ENCODE results near the gene PIK3C2G. TPM values are rescaled to one million over a fixed set of nuclear protein-coding genes. Genes with fewer than 3 reads are reported as not detected.

PIK3C2G gene
- total and polyA plus RNA-seq, 8 donors = 0.29 to 191 (median 48.7) TPM

DNA sequence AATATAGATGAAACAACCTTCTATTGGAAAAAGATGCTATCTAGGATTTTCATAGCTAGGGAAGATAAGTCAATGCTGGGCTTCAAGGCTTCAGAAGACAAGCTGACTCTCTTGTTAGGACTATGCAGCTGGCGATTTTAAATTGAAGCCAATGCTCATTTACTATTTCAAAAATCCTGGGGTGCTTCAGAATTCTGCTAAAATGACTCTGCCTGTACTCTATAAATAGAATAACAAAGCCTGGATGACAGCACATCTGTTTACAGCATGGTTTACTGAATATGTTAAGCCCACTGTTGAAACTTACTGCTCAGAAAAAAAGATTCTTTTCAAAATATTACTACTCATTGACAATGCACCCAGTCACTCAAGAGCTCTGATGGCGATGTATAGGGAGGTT, 155.1 kb downstream of the PIK3C2G start:
- TF ChIP-seq EP300 (IDR thresholded peaks at IDR 0.05) = no peak
- TF ChIP-seq POLR2A (IDR thresholded peaks at IDR 0.05) = no peak
- TF ChIP-seq, protein P1, sequence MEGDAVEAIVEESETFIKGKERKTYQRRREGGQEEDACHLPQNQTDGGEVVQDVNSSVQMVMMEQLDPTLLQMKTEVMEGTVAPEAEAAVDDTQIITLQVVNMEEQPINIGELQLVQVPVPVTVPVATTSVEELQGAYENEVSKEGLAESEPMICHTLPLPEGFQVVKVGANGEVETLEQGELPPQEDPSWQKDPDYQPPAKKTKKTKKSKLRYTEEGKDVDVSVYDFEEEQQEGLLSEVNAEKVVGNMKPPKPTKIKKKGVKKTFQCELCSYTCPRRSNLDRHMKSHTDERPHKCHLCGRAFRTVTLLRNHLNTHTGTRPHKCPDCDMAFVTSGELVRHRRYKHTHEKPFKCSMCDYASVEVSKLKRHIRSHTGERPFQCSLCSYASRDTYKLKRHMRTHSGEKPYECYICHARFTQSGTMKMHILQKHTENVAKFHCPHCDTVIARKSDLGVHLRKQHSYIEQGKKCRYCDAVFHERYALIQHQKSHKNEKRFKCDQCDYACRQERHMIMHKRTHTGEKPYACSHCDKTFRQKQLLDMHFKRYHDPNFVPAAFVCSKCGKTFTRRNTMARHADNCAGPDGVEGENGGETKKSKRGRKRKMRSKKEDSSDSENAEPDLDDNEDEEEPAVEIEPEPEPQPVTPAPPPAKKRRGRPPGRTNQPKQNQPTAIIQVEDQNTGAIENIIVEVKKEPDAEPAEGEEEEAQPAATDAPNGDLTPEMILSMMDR (IDR thresholded peaks at IDR 0.05) = no peak
- TF ChIP-seq POLR2AphosphoS5 (IDR thresholded peaks at IDR 0.05) = no peak
- no peaks in the 10 kb centered on the region for H3K9me3 ChIP-seq
- no peak overlapping the region for H3K27ac ChIP-seq
- no peak overlapping the region for H3K4me3 ChIP-seq
- no peaks in the 10 kb centered on the region for H3K4me1 ChIP-seq
- no peak for DNase-seq
- no peaks in the 10 kb centered on the region for H3K27me3 ChIP-seq
- WGBS, 5 donors = 78 to 90% (median 87%) methylated on average over 2 of the region's 2 CpGs
- no peaks in the 10 kb centered on the region for H3K36me3 ChIP-seq
- intact Hi-C loops (cut with DNase I; ENCODE audit: low total_unique reads) = no loop called here

DNA sequence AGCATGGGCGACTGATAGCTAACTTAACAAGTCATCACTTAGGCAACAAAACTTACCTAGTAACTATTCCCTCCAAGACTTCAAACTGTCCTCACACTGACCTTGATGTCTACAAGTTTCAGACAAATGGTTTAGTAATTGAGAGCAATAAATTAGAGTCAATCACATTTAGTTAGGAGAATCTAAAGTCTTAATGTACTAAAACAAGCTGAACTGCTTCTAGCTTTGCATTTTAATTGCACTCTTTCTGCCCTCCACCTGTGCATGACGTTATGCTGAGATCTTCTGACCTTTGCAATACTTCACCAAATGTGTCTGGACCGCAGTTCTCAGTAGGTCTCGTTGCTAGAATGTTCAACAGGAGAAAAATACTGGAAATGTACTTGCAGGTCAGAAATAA, 158.0 kb downstream of the PIK3C2G start:
- 66 to 76% (median 72%) methylated on average over 4 of the region's 4 CpGs for WGBS, 5 donors
- no peak for DNase-seq
- Histone ChIP-seq H3K9me3 (no peaks in the 10 kb centered on the region), H3K36me3 (no peaks in the 10 kb centered on the region), H3K4me1 (no peaks in the 10 kb centered on the region), H3K27ac (no peak overlapping the region), H3K4me3 (no peak overlapping the region), H3K27me3 (no peaks in the 10 kb centered on the region)
- intact Hi-C loops (cut with DNase I; ENCODE audit: low total_unique reads) = no loop called here
- TF ChIP-seq, protein P1 (IDR thresholded peaks at IDR 0.05) = no peak
- TF ChIP-seq EP300 (IDR thresholded peaks at IDR 0.05) = no peak
- TF ChIP-seq POLR2A (IDR thresholded peaks at IDR 0.05) = no peak
- no peak for TF ChIP-seq POLR2AphosphoS5 (IDR thresholded peaks at IDR 0.05)

GRCh38 chr12:18421867-18422266, 160.5 kb downstream of the PIK3C2G start:
- Histone ChIP-seq H3K36me3 (peaks cover 0 to 4% (median 0%) of the 10 kb centered on the region in 4 donors), H3K27me3 (no peaks in the 10 kb centered on the region), H3K4me1 (no peaks in the 10 kb centered on the region), H3K4me3 (no peak overlapping the region), H3K27ac (no peak overlapping the region), H3K9me3 (no peaks in the 10 kb centered on the region)
- TF ChIP-seq EP300 (IDR thresholded peaks at IDR 0.05) = no peak
- no peak for TF ChIP-seq POLR2AphosphoS5 (IDR thresholded peaks at IDR 0.05)
- TF ChIP-seq, protein P1 (IDR thresholded peaks at IDR 0.05) = no peak
- TF ChIP-seq POLR2A (IDR thresholded peaks at IDR 0.05) = no peak
- intact Hi-C loops (cut with DNase I; ENCODE audit: low total_unique reads) = no loop called here
- no peak for DNase-seq
- 25 to 41% (median 27%) methylated on average over 3 of the region's 3 CpGs for WGBS, 5 donors

DNA sequence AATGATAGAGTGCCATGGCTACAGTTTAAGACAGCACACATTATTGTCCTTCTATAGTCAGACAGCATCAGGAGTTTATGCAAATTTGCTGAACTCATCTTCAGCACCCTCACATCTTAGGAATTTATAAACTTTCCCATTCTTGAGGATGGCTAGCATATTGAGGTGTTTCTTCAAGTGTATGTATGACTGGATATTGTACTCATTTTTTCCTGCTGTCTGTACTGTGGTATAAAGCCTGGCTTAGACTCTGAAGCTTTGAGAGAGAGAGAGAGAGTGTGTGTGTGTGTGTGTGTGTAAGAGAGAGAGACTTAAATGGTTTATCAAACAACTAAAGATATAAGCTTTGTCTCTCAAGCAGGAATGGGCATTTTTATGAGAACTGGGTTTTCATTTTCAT, 161.6 kb downstream of the PIK3C2G start:
- TF ChIP-seq, protein P1 (IDR thresholded peaks at IDR 0.05) = no peak
- TF ChIP-seq EP300 (IDR thresholded peaks at IDR 0.05) (no peak), POLR2A (IDR thresholded peaks at IDR 0.05) (no peak), POLR2AphosphoS5 (IDR thresholded peaks at IDR 0.05) (no peak)
- Histone ChIP-seq H3K36me3 (peaks cover 0 to 4% (median 0%) of the 10 kb centered on the region in 4 donors), H3K4me3 (no peak overlapping the region), H3K4me1 (no peaks in the 10 kb centered on the region), H3K9me3 (no peaks in the 10 kb centered on the region), H3K27me3 (no peaks in the 10 kb centered on the region), H3K27ac (no peak overlapping the region)
- DNase-seq = no peak
- intact Hi-C loops (cut with DNase I; ENCODE audit: low total_unique reads) = no loop called here

All from stomach (tissue), 9 donors.